Stomach (tissue), 4 donors: ENCODE measurements around the gene DSE.

Source experiments
- CTCF ChIP-seq, 7 experiments: fragments of 450-650 bp in 4 of 7; fragments of 200-600 bp in 3 of 7; sonication (generic) in 3 of 7; IDR thresholded peaks; one replicate each; pipeline ENCODE4 v1.5.1; 2016 to 2019; ENCODE audit warnings: antibody characterized with exemption in 7 of 7, control low read depth in 2 of 7, mild to moderate bottlenecking in 1 of 7
- EP300 ChIP-seq: sonication (generic); formaldehyde crosslinking; IDR thresholded peaks from one replicate; pipeline ENCODE4 v1.6.1; 2017; ENCODE audit warnings: antibody characterized with exemption
- POLR2A ChIP-seq, 4 donors: fragments of 450-650 bp; IDR thresholded peaks; one replicate each; pipeline ENCODE4 v1.6.1; 2016; ENCODE audit warnings: antibody characterized with exemption in 4 of 4, control low read depth in 2 of 4, mild to moderate bottlenecking in 1 of 4, moderate library complexity in 1 of 4
- POLR2AphosphoS5 ChIP-seq, 3 donors: sonication (generic); formaldehyde crosslinking; IDR thresholded peaks; one replicate each; pipeline ENCODE4 v1.6.1; 2016; ENCODE audit warnings: antibody characterized with exemption in 3 of 3

GRCh38 chr6:116386581-116387299 is 16.0 kb downstream of the DSE start:
- TF ChIP-seq CTCF (IDR thresholded peaks at IDR 0.05) (no peak), POLR2AphosphoS5 (IDR thresholded peaks at IDR 0.05) (no peak), EP300 (no peak), POLR2A (IDR thresholded peaks at IDR 0.05) (no peak)
